IPS-11a (cell line): ENCODE results near the gene CFAP141.

Experiments used
- H3K4me3 ChIP-seq: one replicate; pipeline ENCODE4 v1.5.1; 2013; ENCODE audit warnings: low read depth, low read length, control low read depth

The CFAP141 gene

GRCh38 chr1:154174654-154175053 lies 31.5 kb downstream of the CFAP141 start:
- no peak overlapping the region for H3K4me3 ChIP-seq

GRCh38 chr1:154171880-154172279 lies 34.3 kb downstream of the CFAP141 start:
- H3K4me3 ChIP-seq: no peak overlapping the region

GRCh38 chr1:154171223-154171583 lies 34.9 kb downstream of the CFAP141 start:
- no peak overlapping the region for H3K4me3 ChIP-seq

DNA sequence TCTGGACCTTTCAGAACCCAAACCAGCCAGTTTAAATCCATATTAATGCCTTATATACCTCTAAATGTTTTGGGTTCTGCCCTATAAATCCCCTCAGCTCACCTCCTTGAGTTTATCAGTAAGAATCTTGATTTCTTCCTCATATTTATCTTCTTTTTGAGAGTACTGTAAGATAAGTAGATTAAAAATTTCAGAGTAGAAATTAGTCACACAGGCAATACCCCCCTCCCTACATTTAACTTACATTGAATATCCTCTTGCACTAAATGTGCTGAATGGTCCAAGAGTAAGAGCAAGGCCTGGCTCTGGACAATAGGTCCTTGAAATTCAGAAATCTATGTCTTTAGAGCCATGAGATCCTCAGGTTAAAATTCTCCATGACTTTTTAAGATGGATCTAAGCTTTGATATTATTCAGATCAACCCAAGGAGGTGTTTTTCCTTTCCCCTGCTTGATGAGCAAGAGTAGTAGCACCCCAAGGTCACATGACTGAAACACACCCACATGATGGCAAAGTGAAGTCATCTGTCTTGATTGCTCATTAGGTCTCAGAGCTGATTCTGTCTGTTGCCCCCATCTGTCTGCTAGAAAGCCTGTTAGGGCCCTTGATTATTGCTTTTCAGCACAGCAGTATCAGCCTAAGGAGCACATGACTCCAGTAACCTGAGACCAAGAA lies 35.4 kb downstream of the CFAP141 start:
- no peak overlapping the region for H3K4me3 ChIP-seq

- H3K4me3 ChIP-seq: no peak overlapping the region
Measured at GRCh38 chr1:154167461-154167860, 38.7 kb downstream of the CFAP141 start.

- no peak overlapping the region for H3K4me3 ChIP-seq
Measured at GRCh38 chr1:154166207-154166606, 39.9 kb downstream of the CFAP141 start.

DNA sequence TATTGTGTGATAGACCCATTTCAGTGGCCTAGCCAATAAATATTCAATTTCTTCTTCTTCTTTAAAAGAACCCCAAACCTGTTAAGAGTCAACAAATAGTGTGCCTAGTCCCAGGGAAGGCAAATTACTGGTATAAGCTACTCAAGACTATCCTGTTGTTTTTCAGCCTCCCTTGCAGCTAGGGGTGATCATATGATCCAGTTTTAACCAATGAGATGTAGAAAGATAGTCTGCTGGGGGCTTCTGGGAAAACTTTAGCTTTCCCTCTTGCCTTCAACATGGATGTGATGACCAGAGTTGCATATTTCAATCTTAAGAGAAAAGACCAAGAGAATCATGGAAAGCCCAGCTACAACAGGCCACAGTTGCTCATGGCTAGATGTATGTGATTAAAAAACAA lies 46.6 kb downstream of the CFAP141 start:
- no peak overlapping the region for H3K4me3 ChIP-seq

- no peak overlapping the region for H3K4me3 ChIP-seq
Measured at GRCh38 chr1:154158307-154159125, 47.6 kb downstream of the CFAP141 start.

GRCh38 chr1:154157520-154158306 lies 48.4 kb downstream of the CFAP141 start:
- H3K4me3 ChIP-seq: no peak overlapping the region

DNA sequence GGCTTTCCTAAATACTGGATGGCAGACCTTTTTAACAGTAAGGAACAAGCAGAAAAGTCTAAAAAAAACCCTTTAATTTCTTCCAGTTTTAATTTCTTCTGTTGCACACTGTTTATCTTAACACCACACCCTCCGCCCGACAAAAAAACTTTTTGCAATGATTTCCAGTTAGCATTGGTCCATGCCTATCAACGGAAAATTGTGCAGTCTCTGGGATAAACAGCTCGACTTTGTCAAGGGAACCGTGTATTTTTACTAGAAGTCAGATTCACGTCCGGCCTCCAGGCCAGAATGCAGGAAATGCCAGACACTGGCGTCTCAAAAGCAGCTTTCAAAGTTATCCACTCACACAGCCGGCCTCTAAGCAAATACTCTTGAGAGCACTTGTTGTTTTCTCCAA lies 50.9 kb downstream of the CFAP141 start:
- no peak overlapping the region for H3K4me3 ChIP-seq

DNA sequence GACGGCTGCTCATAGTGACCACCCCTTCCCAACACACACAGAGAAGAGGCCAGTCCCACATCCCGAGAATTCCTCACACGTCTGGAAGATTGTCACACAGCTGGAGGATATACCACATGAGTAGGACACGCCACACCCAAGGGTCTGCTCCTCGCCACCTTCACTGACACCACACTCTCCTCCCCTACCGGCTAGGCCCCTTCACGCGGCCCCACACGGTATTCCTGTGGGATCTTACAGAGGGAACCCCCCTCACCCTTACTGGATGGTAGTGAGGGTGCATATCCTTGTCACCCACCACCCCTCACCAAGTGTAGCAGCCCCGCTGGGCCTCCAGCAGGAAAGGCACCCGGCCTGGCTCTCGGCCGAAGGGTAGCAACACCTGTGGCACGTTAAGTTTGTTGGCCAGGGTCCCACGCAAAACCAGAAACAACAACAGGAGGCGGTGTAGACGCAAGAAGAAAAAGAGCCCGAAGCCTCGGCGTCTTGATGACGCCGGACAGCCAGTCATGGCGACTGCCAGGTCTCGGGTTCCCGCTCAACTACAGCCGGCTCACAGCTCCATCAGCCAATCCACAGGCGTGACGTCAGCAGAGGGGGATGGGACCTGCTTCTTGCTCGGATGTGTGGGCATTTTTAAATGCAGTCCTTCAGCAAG lies 51.5 kb downstream of the CFAP141 start, which contains the start of gene NUP210L:
TSS of gene NUP210L (minus strand) at position 540 of the 658 bp plus-strand sequence.
- no peak within 1 kb of the TSS for H3K4me3 ChIP-seq

DNA sequence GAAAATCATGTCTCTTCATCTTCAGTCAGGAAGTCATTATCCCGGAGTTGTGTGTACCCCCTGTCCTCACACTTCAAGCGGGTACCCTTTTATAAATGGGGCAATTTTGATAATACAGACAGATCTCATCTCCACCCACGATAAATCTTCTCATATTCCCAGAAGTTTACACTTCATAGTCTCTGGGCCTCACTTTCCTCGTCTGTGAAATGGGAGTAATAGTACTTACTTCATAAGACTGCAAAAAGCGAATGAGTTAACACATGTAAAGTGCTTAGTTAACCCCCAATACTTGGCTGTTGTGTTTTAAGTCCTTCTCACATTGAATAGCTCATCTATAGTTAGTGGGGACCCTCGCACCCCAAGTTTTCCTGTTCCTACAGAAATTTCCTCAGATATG lies 52.1 kb downstream of the CFAP141 start:
- H3K4me3 ChIP-seq: no peak overlapping the region

GRCh38 chr1:154151311-154151710 lies 54.8 kb downstream of the CFAP141 start:
- H3K4me3 ChIP-seq: no peak overlapping the region
